Measurements from ENCODE around the gene PPM1H.

DNA sequence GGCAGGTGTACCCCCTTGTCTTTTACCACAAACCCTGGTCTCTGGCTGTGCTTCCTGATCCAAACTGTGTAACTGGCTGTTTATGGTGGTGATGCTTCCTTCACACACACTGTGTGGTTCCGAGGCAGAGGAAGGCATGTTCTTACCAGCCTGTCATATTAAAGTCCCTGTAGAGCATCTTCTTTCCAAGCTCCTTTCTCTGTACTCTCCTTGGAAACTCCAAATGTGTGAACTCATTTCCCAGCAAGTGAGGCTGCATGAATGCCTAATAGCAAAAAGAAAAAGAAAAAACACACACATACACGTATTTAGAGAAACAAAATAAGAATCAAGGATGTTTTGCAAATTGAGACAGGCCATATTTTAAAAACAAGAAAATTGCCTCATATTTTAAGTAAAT is 214.9 kb downstream of the PPM1H start:
- TF ChIP-seq, protein P1, sequence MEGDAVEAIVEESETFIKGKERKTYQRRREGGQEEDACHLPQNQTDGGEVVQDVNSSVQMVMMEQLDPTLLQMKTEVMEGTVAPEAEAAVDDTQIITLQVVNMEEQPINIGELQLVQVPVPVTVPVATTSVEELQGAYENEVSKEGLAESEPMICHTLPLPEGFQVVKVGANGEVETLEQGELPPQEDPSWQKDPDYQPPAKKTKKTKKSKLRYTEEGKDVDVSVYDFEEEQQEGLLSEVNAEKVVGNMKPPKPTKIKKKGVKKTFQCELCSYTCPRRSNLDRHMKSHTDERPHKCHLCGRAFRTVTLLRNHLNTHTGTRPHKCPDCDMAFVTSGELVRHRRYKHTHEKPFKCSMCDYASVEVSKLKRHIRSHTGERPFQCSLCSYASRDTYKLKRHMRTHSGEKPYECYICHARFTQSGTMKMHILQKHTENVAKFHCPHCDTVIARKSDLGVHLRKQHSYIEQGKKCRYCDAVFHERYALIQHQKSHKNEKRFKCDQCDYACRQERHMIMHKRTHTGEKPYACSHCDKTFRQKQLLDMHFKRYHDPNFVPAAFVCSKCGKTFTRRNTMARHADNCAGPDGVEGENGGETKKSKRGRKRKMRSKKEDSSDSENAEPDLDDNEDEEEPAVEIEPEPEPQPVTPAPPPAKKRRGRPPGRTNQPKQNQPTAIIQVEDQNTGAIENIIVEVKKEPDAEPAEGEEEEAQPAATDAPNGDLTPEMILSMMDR (IDR thresholded peaks at IDR 0.05; ENCODE audit: low read depth, low read length, missing input control) = no peak
- TF ChIP-seq EGR1 (IDR thresholded peaks at IDR 0.05; ENCODE audit: low read depth in 2 of 2) (no peak), FOXA1 (IDR thresholded peaks at IDR 0.05) (no peak), GABPA (IDR thresholded peaks at IDR 0.05 in 1 of 2, conservative IDR thresholded peaks at IDR 0.05 in 1 of 2) (no peak), SP1 (IDR thresholded peaks at IDR 0.05) (no peak), RAD21 (IDR thresholded peaks at IDR 0.05) (no peak)
- TF ChIP-seq, protein P2, sequence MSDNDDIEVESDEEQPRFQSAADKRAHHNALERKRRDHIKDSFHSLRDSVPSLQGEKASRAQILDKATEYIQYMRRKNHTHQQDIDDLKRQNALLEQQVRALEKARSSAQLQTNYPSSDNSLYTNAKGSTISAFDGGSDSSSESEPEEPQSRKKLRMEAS (IDR thresholded peaks at IDR 0.05) = no peak
- TF ChIP-seq, protein P3, sequence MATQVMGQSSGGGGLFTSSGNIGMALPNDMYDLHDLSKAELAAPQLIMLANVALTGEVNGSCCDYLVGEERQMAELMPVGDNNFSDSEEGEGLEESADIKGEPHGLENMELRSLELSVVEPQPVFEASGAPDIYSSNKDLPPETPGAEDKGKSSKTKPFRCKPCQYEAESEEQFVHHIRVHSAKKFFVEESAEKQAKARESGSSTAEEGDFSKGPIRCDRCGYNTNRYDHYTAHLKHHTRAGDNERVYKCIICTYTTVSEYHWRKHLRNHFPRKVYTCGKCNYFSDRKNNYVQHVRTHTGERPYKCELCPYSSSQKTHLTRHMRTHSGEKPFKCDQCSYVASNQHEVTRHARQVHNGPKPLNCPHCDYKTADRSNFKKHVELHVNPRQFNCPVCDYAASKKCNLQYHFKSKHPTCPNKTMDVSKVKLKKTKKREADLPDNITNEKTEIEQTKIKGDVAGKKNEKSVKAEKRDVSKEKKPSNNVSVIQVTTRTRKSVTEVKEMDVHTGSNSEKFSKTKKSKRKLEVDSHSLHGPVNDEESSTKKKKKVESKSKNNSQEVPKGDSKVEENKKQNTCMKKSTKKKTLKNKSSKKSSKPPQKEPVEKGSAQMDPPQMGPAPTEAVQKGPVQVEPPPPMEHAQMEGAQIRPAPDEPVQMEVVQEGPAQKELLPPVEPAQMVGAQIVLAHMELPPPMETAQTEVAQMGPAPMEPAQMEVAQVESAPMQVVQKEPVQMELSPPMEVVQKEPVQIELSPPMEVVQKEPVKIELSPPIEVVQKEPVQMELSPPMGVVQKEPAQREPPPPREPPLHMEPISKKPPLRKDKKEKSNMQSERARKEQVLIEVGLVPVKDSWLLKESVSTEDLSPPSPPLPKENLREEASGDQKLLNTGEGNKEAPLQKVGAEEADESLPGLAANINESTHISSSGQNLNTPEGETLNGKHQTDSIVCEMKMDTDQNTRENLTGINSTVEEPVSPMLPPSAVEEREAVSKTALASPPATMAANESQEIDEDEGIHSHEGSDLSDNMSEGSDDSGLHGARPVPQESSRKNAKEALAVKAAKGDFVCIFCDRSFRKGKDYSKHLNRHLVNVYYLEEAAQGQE (IDR thresholded peaks at IDR 0.05) = no peak
- TF ChIP-seq, protein P4, sequence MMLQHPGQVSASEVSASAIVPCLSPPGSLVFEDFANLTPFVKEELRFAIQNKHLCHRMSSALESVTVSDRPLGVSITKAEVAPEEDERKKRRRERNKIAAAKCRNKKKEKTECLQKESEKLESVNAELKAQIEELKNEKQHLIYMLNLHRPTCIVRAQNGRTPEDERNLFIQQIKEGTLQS (IDR thresholded peaks at IDR 0.05) = no peak

Measured in liver (tissue), 3 donors.